RWPE2 (cell line): ENCODE results near the gene DSCAML1.
"Not testable (repeated sequence)": the region's sequence is repeated elsewhere in the genome, so short reads cannot be mapped to it uniquely, and the experiment has no call there.

Source experiments
- ATAC-seq: fragments of 200-7000 bp; cut with Tn5 transposase; 3 replicates; pipeline ENCODE4 v1.9.1; 2021; ENCODE audit warnings: low read depth
- DNase-seq: peaks from one replicate; pipeline ENCODE4 v3.0.0-alpha.2; 2020; ENCODE audit warnings: low spot score
- H3K27ac ChIP-seq: fragments of 450-650 bp; 2 replicates; pipeline ENCODE4 v1.5.1; 2017; ENCODE audit warnings: mild to moderate bottlenecking; ENCODE audit not compliant: poor library complexity, severe bottlenecking
- H3K27me3 ChIP-seq: fragments of 250-450 bp; sonication (Bioruptor Pico); 2 replicates; pipeline ENCODE4 v1.5.1; 2021; ENCODE audit warnings: mild to moderate bottlenecking, moderate library complexity; ENCODE audit not compliant: insufficient read depth, poor library complexity, severe bottlenecking
- H3K36me3 ChIP-seq: fragments of 250-450 bp; sonication (Bioruptor Pico); 2 replicates; pipeline ENCODE4 v1.5.1; 2020; ENCODE audit warnings: low read depth, mild to moderate bottlenecking, moderate library complexity
- H3K4me1 ChIP-seq: fragments of 250-450 bp; sonication (Bioruptor Pico); 2 replicates; pipeline ENCODE4 v1.5.1; 2021; ENCODE audit warnings: mild to moderate bottlenecking, moderate library complexity; ENCODE audit not compliant: insufficient read depth, poor library complexity, severe bottlenecking
- H3K4me3 ChIP-seq: fragments of 250-450 bp; sonication (Bioruptor Pico); 2 replicates; pipeline ENCODE4 v1.5.1; 2021; ENCODE audit warnings: mild to moderate bottlenecking, moderate library complexity; ENCODE audit not compliant: severe bottlenecking
- H3K9me3 ChIP-seq: fragments of 250-450 bp; sonication (Bioruptor Pico); 2 replicates; pipeline ENCODE4 v1.5.1; 2021; ENCODE audit warnings: mild to moderate bottlenecking, moderate library complexity; ENCODE audit not compliant: severe bottlenecking
- CTCF ChIP-seq: fragments of 450-650 bp; IDR thresholded peaks from one replicate; pipeline ENCODE4 v1.5.1; 2017; ENCODE audit warnings: mild to moderate bottlenecking, moderate library complexity; ENCODE audit not compliant: poor library complexity, severe bottlenecking

Gene DSCAML1

DNA sequence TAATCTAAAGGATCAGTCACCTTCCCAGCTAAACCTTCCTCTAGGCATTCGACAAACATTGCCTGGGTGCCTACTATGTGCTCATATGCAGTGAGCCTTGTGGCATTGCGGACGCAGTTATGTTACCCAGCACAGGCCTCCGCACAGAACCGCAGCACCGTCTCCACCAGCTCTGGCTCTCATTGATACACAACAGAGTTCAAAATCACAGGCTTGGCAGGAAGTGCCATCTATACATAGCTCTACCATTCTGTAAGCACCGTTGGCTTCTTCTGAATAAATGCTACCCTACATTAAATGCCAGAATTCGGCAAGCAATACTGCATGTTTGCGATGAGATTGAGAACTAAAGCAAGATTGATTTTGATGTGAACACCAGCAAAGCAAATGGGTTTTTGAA, 31.0 kb downstream of the DSCAML1 start:
- Histone ChIP-seq H3K36me3 (no peaks in the 10 kb centered on the region), H3K4me3 (no peak overlapping the region), H3K27ac (no peak overlapping the region), H3K27me3 (no peaks in the 10 kb centered on the region), H3K9me3 (no peaks in the 10 kb centered on the region), H3K4me1 (no peaks in the 10 kb centered on the region)
- no peak for DNase-seq
- no peak for TF ChIP-seq CTCF
- no peak for ATAC-seq

- TF ChIP-seq CTCF = no peak
- ATAC-seq = no peak
Measured at GRCh38 chr11:117765068-117765467, 31.9 kb downstream of the DSCAML1 start.

DNA sequence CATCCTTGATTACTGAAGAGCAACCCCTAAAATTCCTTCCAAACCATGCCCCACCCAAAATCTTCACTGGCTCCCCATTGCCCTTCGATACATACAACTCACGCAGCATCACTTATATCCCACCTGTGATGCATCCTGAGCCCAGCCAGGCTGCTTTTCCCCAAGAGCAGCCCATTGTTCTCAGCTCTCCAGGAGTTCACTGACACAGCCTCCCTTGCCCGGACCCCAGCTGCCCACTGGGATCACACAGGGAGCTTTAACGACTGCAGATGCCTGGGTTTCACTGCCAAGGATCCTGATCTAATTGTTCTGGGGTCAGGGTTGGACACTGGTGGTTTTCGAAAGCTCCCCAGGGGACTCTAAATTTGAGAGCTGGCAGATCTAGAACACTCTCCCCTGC, 33.6 kb downstream of the DSCAML1 start:
- not testable (repeated sequence) for DNase-seq, ATAC-seq, H3K9me3 ChIP-seq, H3K36me3 ChIP-seq, H3K4me1 ChIP-seq, H3K27ac ChIP-seq, H3K4me3 ChIP-seq, H3K27me3 ChIP-seq

More at GRCh38 chr11:117765068-117765467, 31.9 kb downstream of the DSCAML1 start:
- Histone ChIP-seq H3K9me3 (no peaks in the 10 kb centered on the region), H3K27ac (no peak overlapping the region), H3K27me3 (peaks cover 3% of the 10 kb centered on the region), H3K36me3 (no peaks in the 10 kb centered on the region), H3K4me3 (no peak overlapping the region), H3K4me1 (no peaks in the 10 kb centered on the region)
- DNase-seq = no peak

- no peak for TF ChIP-seq CTCF
- no peak for DNase-seq
- Histone ChIP-seq H3K4me1 (no peaks in the 10 kb centered on the region), H3K9me3 (no peaks in the 10 kb centered on the region), H3K36me3 (no peaks in the 10 kb centered on the region), H3K27me3 (peaks cover 3% of the 10 kb centered on the region), H3K27ac (no peak overlapping the region), H3K4me3 (no peak overlapping the region)
- ATAC-seq = no peak
Measured at GRCh38 chr11:117761993-117762392, 35.0 kb downstream of the DSCAML1 start.

GRCh38 chr11:117759305-117759704, 37.7 kb downstream of the DSCAML1 start:
- ATAC-seq (no peak), DNase-seq (no peak)

More at GRCh38 chr11:117759305-117759704, 37.7 kb downstream of the DSCAML1 start:
- Histone ChIP-seq H3K36me3 (no peaks in the 10 kb centered on the region), H3K27me3 (peaks cover 7% of the 10 kb centered on the region), H3K27ac (no peak overlapping the region), H3K4me3 (no peak overlapping the region), H3K4me1 (no peaks in the 10 kb centered on the region), H3K9me3 (no peaks in the 10 kb centered on the region)
- no peak for TF ChIP-seq CTCF
